CD4-positive, alpha-beta T cell (primary cell): ENCODE results near the gene OTUD5. TPM values are rescaled to one million over a fixed set of nuclear protein-coding genes. Genes with fewer than 3 reads are reported as not detected.

Experiments
- ATAC-seq: fragments of 200-7000 bp; cut with Tn5 transposase; one replicate; pipeline ENCODE4 v1.10.0; 2022; ENCODE audit warnings: mild to moderate bottlenecking; ENCODE audit not compliant: poor library complexity
- CTCF ChIA-PET: fragments of 350-600 bp; sonication (Branson Sonifier 250); formaldehyde crosslinking; loops from one replicate; lab custom pipeline; 2021; ENCODE audit warnings: antibody characterized with exemption, inconsistent platforms; lab: Charles Lee
- POLR2A ChIA-PET: fragments of 350-600 bp; sonication (Branson Sonifier 250); formaldehyde crosslinking; loops from one replicate; lab custom pipeline; 2021; ENCODE audit warnings: antibody characterized with exemption, inconsistent platforms; lab: Charles Lee
- DNase-seq, 14 experiments: peaks; one replicate each; pipeline ENCODE4 v3.0.0-alpha.2; 2013 to 2020; ENCODE audit warnings: mixed read lengths in 2 of 14
- H3K27ac ChIP-seq, 2 donors: one replicate each; pipeline versions ENCODE4 v1.5.1 to v1.7.0; 2013; ENCODE audit warnings: low read length in 2 of 2, low read depth in 1 of 2, mild to moderate bottlenecking in 1 of 2
- H3K27me3 ChIP-seq, 2 experiments: 1 replicate in 1 of 2; 2 replicates in 1 of 2; pipeline versions ENCODE4 v1.6.1 to v1.7.0; 2013; ENCODE audit warnings: low read length in 2 of 2, control low read depth in 1 of 2, mild to moderate bottlenecking in 1 of 2, moderate library complexity in 1 of 2; ENCODE audit not compliant: insufficient read depth in 2 of 2, control insufficient read depth in 1 of 2
- H3K36me3 ChIP-seq: one replicate; pipeline ENCODE4 v1.6.1; 2013; ENCODE audit warnings: low read length, control low read depth; ENCODE audit not compliant: insufficient read depth
- H3K4me1 ChIP-seq: one replicate; pipeline ENCODE4 v1.6.1; 2013; ENCODE audit warnings: low read length, control low read depth; ENCODE audit not compliant: insufficient read depth
- H3K4me3 ChIP-seq: one replicate; pipeline ENCODE4 v1.5.1; 2013; ENCODE audit warnings: mild to moderate bottlenecking, low read length, moderate library complexity
- H3K9me3 ChIP-seq, 2 experiments: 1 replicate in 1 of 2; 2 replicates in 1 of 2; pipeline versions ENCODE4 v1.6.1 to v1.7.0; 2013; ENCODE audit warnings: low read length in 2 of 2, mild to moderate bottlenecking in 2 of 2, control low read depth in 1 of 2, moderate library complexity in 1 of 2; ENCODE audit not compliant: control insufficient read depth in 1 of 2, insufficient read depth in 1 of 2
- H3K27ac Mint-ChIP-seq: one replicate; pipeline ENCODE4 v1.8.0; 2020; ENCODE audit warnings: mixed read lengths
- H3K27me3 Mint-ChIP-seq: one replicate; pipeline ENCODE4 v1.8.0; 2021; ENCODE audit warnings: mixed read lengths
- H3K36me3 Mint-ChIP-seq: one replicate; pipeline ENCODE4 v1.8.0; 2021; ENCODE audit warnings: low read depth, mixed read lengths
- H3K4me1 Mint-ChIP-seq: one replicate; pipeline ENCODE4 v1.8.0; 2021; ENCODE audit warnings: low read depth, mixed read lengths
- H3K4me3 Mint-ChIP-seq: one replicate; pipeline ENCODE4 v1.8.0; 2020; ENCODE audit warnings: mild to moderate bottlenecking, mixed read lengths
- H3K9me3 Mint-ChIP-seq: one replicate; pipeline ENCODE4 v1.8.0; 2020; ENCODE audit warnings: mixed read lengths
- intact Hi-C, 2 experiments: fragments of 100-400 bp; cut with DNase I in 1 of 2; cut with micrococcal nuclease in 1 of 2; formaldehyde crosslinking; loops; one replicate each; pipeline versions ENCODE4 v1.15.1 to v1.9.0; 2023 to 2025; cut with DNase I, micrococcal nuclease
- total RNA-seq, 174 experiments: library from RNA in 2 of 174; stranded (reverse) in 2 of 174; gene quantifications; one replicate each; pipeline ENCODE4 v1.2.3 and lab custom pipeline; 2021 to 2026
- TF ChIP-seq, protein P1 (sequence below): fragments of 200-600 bp; IDR thresholded peaks from one replicate; pipeline ENCODE4 v1.8.0; 2022; ENCODE audit warnings: antibody characterized with exemption, mild to moderate bottlenecking

The OTUD5 gene
- total RNA-seq, 2 experiments from 2014 or later = 81.3 to 92.1 TPM

DNA sequence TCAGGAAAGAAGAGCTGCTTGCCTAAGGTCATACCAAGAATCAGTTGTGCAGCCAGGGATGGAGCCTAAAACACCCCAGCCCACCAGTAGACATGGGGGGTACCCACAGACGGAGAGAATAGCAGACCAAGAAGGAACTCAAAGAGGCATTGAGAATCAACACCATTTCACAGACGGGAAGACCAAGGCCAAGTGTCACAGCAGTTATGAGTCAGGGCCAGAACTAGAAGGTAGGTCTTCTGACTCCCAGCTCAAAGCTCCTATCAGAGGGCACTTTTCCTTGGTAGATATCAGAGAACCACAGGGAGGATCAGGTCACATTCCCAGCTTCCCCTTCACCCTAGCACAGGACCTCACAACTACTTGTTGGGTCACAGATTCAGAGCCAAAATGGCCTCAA is 14.5 kb downstream of the OTUD5 start:
- H3K4me1 ChIP-seq = peaks cover 87% of the 10 kb centered on the region
- Mint-ChIP-seq H3K4me3 (peak overlapping the region; percentile 30), H3K27ac (peak overlapping the region; percentile 98), H3K4me1 (peaks cover 73% of the 10 kb centered on the region), H3K9me3 (no peaks in the 10 kb centered on the region), H3K36me3 (peaks cover 46% of the 10 kb centered on the region), H3K27me3 (no peaks in the 10 kb centered on the region)
- intact Hi-C loops = no loop called here
- ATAC-seq (no peak), DNase-seq (no peak)
- H3K9me3 ChIP-seq = no peaks in the 10 kb centered on the region
- CTCF ChIA-PET = no interaction called here
- peak overlapping the region; percentile 29 to 35 for H3K27ac ChIP-seq
- peaks cover 15% of the 10 kb centered on the region for H3K36me3 ChIP-seq
- TF ChIP-seq, protein P1, sequence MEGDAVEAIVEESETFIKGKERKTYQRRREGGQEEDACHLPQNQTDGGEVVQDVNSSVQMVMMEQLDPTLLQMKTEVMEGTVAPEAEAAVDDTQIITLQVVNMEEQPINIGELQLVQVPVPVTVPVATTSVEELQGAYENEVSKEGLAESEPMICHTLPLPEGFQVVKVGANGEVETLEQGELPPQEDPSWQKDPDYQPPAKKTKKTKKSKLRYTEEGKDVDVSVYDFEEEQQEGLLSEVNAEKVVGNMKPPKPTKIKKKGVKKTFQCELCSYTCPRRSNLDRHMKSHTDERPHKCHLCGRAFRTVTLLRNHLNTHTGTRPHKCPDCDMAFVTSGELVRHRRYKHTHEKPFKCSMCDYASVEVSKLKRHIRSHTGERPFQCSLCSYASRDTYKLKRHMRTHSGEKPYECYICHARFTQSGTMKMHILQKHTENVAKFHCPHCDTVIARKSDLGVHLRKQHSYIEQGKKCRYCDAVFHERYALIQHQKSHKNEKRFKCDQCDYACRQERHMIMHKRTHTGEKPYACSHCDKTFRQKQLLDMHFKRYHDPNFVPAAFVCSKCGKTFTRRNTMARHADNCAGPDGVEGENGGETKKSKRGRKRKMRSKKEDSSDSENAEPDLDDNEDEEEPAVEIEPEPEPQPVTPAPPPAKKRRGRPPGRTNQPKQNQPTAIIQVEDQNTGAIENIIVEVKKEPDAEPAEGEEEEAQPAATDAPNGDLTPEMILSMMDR = no peak
- no peaks in the 10 kb centered on the region for H3K27me3 ChIP-seq
- no peak overlapping the region for H3K4me3 ChIP-seq
- POLR2A ChIA-PET = interaction anchor here (2.9 to 9.1 kb wide), 3 partner anchors 15 to 31 kb away, joined by 11 to 335 read pairs (median 150); partner anchors contain the start of genes OTUD5, PIM2 and SLC35A2

DNA sequence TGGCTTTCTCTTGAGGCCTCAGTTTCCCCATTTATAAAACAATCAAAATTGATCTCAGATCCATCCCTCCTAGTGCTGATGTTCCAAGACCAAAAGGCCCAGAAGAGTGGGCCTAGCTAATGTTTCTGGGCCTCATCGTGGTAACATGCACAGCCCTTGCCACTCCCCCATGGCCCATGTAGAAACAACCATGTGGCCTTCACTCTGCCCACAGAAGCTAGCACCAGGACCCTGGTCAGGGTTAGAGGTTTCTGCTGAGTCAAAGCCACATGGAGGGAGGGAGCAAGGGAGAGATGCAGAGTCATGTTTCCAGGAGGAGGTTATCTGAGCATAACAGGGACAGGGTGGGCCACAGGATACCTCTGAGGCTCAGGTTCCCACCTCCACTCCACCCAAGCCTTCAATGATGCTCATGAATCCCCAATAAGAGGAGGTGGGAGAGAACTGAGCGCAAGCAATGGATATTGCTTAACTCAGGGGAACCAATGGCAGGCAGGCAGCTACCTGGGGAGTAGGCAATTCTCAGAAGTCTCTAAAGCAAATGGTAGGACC is 16.9 kb downstream of the OTUD5 start:
- Histone ChIP-seq H3K4me3 (peak overlapping the region; percentile 32), H3K9me3 (no peaks in the 10 kb centered on the region), H3K4me1 (peaks cover 97% of the 10 kb centered on the region), H3K27ac (peak overlapping the region; percentile 92 to 93), H3K27me3 (no peaks in the 10 kb centered on the region), H3K36me3 (peaks cover 9% of the 10 kb centered on the region)
- ATAC-seq = no peak
- ChIA-PET CTCF (interaction anchor here (1.2 to 2.2 kb wide), 2 partner anchors 32 to 49 kb away, joined by 3 to 8 read pairs; partner anchors contain the start of gene KCND1), POLR2A (interaction anchor here (0.8 to 9.1 kb wide), 16 partner anchors 8 to 369 kb away, joined by 3 to 335 read pairs (median 4); partner anchors contain the start of genes GRIPAP1, HDAC6, OTUD5 and PIM2)
- H3K9me3 Mint-ChIP-seq = no peaks in the 10 kb centered on the region
- H3K27ac Mint-ChIP-seq = peak overlapping the region; percentile 98
- no peak overlapping the region for H3K4me3 Mint-ChIP-seq
- H3K36me3 Mint-ChIP-seq = peaks cover 61% of the 10 kb centered on the region
- intact Hi-C loops = no loop called here
- TF ChIP-seq, protein P1 = no peak
- H3K27me3 Mint-ChIP-seq = no peaks in the 10 kb centered on the region
- H3K4me1 Mint-ChIP-seq = peaks cover 86% of the 10 kb centered on the region
- DNase-seq = no peak

DNA sequence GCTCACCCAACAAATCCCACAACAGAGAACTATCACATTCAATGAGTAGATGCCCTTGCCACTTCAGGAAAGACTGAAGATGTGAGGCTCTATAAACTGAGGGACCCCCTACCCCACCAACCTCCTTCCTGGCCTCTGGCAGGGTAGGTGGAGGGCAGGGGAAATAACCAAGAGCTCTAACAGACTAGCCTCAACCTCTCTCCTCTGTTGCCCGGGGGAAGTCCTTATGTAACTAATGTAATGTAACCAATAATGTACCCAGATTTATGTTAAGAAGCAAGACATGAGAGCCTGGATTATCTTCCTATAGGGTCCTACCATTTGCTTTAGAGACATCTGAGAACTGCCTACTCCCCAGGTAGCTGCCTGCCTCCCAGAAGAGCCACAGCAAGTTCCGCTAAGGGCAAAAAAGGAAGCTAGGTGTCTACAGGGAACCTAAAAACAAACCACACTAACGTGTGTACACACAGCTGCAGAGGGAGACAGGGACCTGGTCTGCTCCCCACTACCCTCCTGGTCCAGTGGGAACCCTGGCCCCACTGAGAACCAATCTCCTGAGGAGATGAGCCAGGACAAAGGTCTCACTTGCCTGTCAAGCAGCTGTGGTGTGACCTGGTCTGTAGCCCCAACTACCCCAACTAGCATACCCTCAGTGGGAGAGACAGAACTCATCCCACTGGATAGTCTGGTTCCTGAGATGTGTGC is 17.7 kb downstream of the OTUD5 start:
- H3K36me3 ChIP-seq = peaks cover 17% of the 10 kb centered on the region
- H3K27me3 Mint-ChIP-seq = no peaks in the 10 kb centered on the region
- H3K27ac Mint-ChIP-seq = peak overlapping the region; percentile 98
- H3K4me1 ChIP-seq = peaks cover 98% of the 10 kb centered on the region
- TF ChIP-seq, protein P1 = no peak
- peak overlapping the region; percentile 70 for H3K4me3 Mint-ChIP-seq
- H3K27me3 ChIP-seq = no peaks in the 10 kb centered on the region
- peaks cover 94% of the 10 kb centered on the region for H3K4me1 Mint-ChIP-seq
- H3K9me3 Mint-ChIP-seq = no peaks in the 10 kb centered on the region
- peaks cover 69% of the 10 kb centered on the region for H3K36me3 Mint-ChIP-seq
- intact Hi-C loops = loop anchor here in 1 of 2 experiments (2.0 to 5.0 kb wide), 2 partner anchors 49 to 292 kb away; no protein-coding TSS in a partner anchor
- ATAC-seq (peak; percentile 22), DNase-seq (peak in 6 of 14 experiments; percentile 17 to 67 (median 50))
- H3K27ac ChIP-seq = peak overlapping the region; percentile 92 to 93
- peak overlapping the region; percentile 32 for H3K4me3 ChIP-seq
- POLR2A ChIA-PET = interaction anchor here (0.8 to 9.1 kb wide), 18 partner anchors 9 to 370 kb away, joined by 3 to 335 read pairs (median 4); partner anchors contain the start of genes GRIPAP1, HDAC6, OTUD5 and PIM2
- CTCF ChIA-PET = interaction anchor here (2.2 kb wide), 1 partner anchor 48 kb away, joined by 8 read pairs; no protein-coding TSS in a partner anchor
- H3K9me3 ChIP-seq = no peaks in the 10 kb centered on the region
